OCI-LY3 (cell line): ENCODE measurements around the gene EIF4E1B.

Source experiments
- EZH2phosphoT487 ChIP-seq: fragments of 200-600 bp; shearing (Covaris generic); IDR thresholded peaks from 2 replicates; pipeline ENCODE4 v1.6.1; 2018; ENCODE audit warnings: antibody characterized with exemption, mixed run types, low read depth
- TF ChIP-seq, protein P1 (sequence below): fragments of 200-600, 300-600 bp; sonication (generic); IDR thresholded peaks from 2 replicates; pipeline ENCODE4 v1.5.1; 2014; ENCODE audit warnings: antibody characterized with exemption, low read length, low read depth

DNA sequence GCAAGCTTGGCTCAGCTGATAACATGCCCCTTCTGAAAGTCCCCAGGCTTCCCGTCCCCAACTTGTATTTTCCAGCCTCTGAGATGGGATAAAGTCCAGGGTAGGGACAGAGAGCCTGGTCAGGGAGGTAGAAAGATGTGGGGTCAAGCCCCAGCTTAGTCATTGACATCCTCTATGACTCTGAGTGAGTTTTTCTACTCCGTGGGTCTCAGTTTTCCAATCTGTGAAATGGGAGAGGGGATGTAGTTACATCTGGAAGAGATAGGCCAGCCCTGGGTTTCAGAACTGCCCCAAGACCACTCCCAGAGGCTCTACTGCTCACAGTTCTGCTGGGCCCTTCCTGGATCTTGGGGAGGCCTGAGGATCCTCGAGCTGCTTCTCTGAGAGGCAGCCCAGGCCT, 23.6 kb upstream of the EIF4E1B start:
- TF ChIP-seq, protein P1, sequence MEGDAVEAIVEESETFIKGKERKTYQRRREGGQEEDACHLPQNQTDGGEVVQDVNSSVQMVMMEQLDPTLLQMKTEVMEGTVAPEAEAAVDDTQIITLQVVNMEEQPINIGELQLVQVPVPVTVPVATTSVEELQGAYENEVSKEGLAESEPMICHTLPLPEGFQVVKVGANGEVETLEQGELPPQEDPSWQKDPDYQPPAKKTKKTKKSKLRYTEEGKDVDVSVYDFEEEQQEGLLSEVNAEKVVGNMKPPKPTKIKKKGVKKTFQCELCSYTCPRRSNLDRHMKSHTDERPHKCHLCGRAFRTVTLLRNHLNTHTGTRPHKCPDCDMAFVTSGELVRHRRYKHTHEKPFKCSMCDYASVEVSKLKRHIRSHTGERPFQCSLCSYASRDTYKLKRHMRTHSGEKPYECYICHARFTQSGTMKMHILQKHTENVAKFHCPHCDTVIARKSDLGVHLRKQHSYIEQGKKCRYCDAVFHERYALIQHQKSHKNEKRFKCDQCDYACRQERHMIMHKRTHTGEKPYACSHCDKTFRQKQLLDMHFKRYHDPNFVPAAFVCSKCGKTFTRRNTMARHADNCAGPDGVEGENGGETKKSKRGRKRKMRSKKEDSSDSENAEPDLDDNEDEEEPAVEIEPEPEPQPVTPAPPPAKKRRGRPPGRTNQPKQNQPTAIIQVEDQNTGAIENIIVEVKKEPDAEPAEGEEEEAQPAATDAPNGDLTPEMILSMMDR: no peak
- TF ChIP-seq EZH2phosphoT487: no peak
